ENCODE results near the gene EMC1.

Gene EMC1

GRCh38 chr1:19213580-19213979 is 37.7 kb downstream of the EMC1 start:
- no peak for DNase-seq

GRCh38 chr1:19212167-19212566 is 39.2 kb downstream of the EMC1 start:
- DNase-seq: no peak

- DNase-seq: no peak
Measured at GRCh38 chr1:19210772-19211549, 40.4 kb downstream of the EMC1 start.

- DNase-seq: peak; percentile 93
Measured at GRCh38 chr1:19209990-19210771, 41.1 kb downstream of the EMC1 start, which contains the start of gene UBR4. TSS of gene UBR4 (minus strand) at chr1:19210266. CDS start at chr1:19210248, 18 bp downstream.

GRCh38 chr1:19209439-19209989 is 41.8 kb downstream of the EMC1 start:
- no peak for DNase-seq

- no peak for DNase-seq
Measured at GRCh38 chr1:19208710-19209438, 42.5 kb downstream of the EMC1 start.

- no peak for DNase-seq
Measured at GRCh38 chr1:19206947-19207346, 44.4 kb downstream of the EMC1 start.

- no peak for DNase-seq
Measured at GRCh38 chr1:19205845-19206244, 45.5 kb downstream of the EMC1 start.

GRCh38 chr1:19205403-19205802 is 45.9 kb downstream of the EMC1 start:
- no peak for DNase-seq

- no peak for DNase-seq
Measured at GRCh38 chr1:19204446-19205266, 46.7 kb downstream of the EMC1 start.

GRCh38 chr1:19203440-19203839 is 47.9 kb downstream of the EMC1 start:
- DNase-seq: no peak

GRCh38 chr1:19202396-19202795 is 48.9 kb downstream of the EMC1 start:
- DNase-seq: no peak

- no peak for DNase-seq
Measured at GRCh38 chr1:19199969-19200604, 51.2 kb downstream of the EMC1 start.

- DNase-seq: no peak
Measured at GRCh38 chr1:19199329-19199968, 51.9 kb downstream of the EMC1 start.

- DNase-seq: no peak
Measured at GRCh38 chr1:19198820-19199219, 52.5 kb downstream of the EMC1 start.

GRCh38 chr1:19197845-19198244 is 53.5 kb downstream of the EMC1 start:
- no peak for DNase-seq

GRCh38 chr1:19196331-19196730 is 55.0 kb downstream of the EMC1 start:
- no peak for DNase-seq

- no peak for DNase-seq
Measured at GRCh38 chr1:19193004-19193403, 58.3 kb downstream of the EMC1 start.

GRCh38 chr1:19191811-19192210 is 59.5 kb downstream of the EMC1 start:
- no peak for DNase-seq

GRCh38 chr1:19190468-19190867 is 60.9 kb downstream of the EMC1 start:
- DNase-seq: no peak

GRCh38 chr1:19189270-19189669 is 62.1 kb downstream of the EMC1 start:
- no peak for DNase-seq
